Sigmoid colon (tissue), 7 donors: ENCODE results near the gene MS4A5. TPM values are rescaled to one million over a fixed set of nuclear protein-coding genes. Genes with fewer than 3 reads are reported as not detected.

Source experiments
- DNase-seq: peaks from one replicate; pipeline ENCODE4 v3.0.0-alpha.2; 2019
- H3K27ac ChIP-seq, 4 donors: fragments of 200-600 bp; sonication (generic); one replicate each; pipeline ENCODE4 v1.5.1; 2016 to 2019; ENCODE audit warnings: mild to moderate bottlenecking in 1 of 4
- H3K27me3 ChIP-seq, 3 donors: fragments of 200-600 bp; sonication (generic); one replicate each; pipeline ENCODE4 v1.5.1; 2019; ENCODE audit warnings: mild to moderate bottlenecking in 1 of 3
- H3K36me3 ChIP-seq, 4 donors: fragments of 200-600 bp; sonication (generic); one replicate each; pipeline ENCODE4 v1.5.1; 2016 to 2019
- H3K4me1 ChIP-seq, 4 donors: fragments of 200-600 bp; sonication (generic); one replicate each; pipeline ENCODE4 v1.5.1; 2017 to 2019
- H3K4me3 ChIP-seq, 4 donors: fragments of 200-600 bp; sonication (generic); one replicate each; pipeline ENCODE4 v1.5.1; 2017 to 2019; ENCODE audit warnings: mild to moderate bottlenecking in 2 of 4, moderate library complexity in 1 of 4
- H3K9me3 ChIP-seq, 4 donors: fragments of 200-600 bp in 3 of 4; sonication (generic) in 3 of 4; one replicate each; pipeline versions ENCODE4 v1.5.1 to v1.6.1; 2013 to 2019
- CTCF ChIP-seq, 4 experiments: fragments of 450-650 bp in 3 of 4; fragments of 200-600 bp in 1 of 4; IDR thresholded peaks; one replicate each; pipeline ENCODE4 v1.5.1; 2016 to 2019; ENCODE audit warnings: antibody characterized with exemption in 4 of 4, mild to moderate bottlenecking in 3 of 4, moderate library complexity in 2 of 4
- EP300 ChIP-seq, 4 donors: sonication (generic); formaldehyde crosslinking; IDR thresholded peaks; one replicate each; pipeline ENCODE4 v1.6.1; 2017; ENCODE audit warnings: antibody characterized with exemption in 4 of 4
- POLR2A ChIP-seq, 2 donors: fragments of 450-650 bp; IDR thresholded peaks; one replicate each; pipeline ENCODE4 v1.6.1; 2016; ENCODE audit warnings: antibody characterized with exemption in 2 of 2, mild to moderate bottlenecking in 2 of 2, moderate library complexity in 2 of 2
- POLR2AphosphoS5 ChIP-seq, 4 donors: sonication (generic); formaldehyde crosslinking; IDR thresholded peaks; one replicate each; pipeline ENCODE4 v1.6.1; 2017; ENCODE audit warnings: antibody characterized with exemption in 4 of 4
- WGBS, 2 donors: extraction: QIAGEN DNeasy Blood & Tissue Kit; methylation state at CpG; one replicate each; pipeline ENCODE4 v1.1.7; 2013; 5-methylcytosine and 5-hydroxymethylcytosine counted together
- intact Hi-C: fragments of 100-400 bp; cut with DNase I; formaldehyde crosslinking; loops from one replicate; pipeline ENCODE4 v1.15.1; 2023
- polyA plus RNA-seq, 3 donors: library from polyadenylated mRNA; stranded (reverse); fragments of 200-250 nt; gene quantifications; one replicate each; pipeline ENCODE4 v1.2.3, GENCODE V29; 2013
- total RNA-seq, 4 donors: library from RNA; depleted of rRNA; stranded (reverse); fragments of >200 nt; gene quantifications; one replicate each; pipeline ENCODE4 v1.1.0, GENCODE V29; 2016
- donor health status: healthy with polysubstance abuse.
- donor health status: Bipolar disorder and iron deficiency.
- donor health status: healthy.

The MS4A5 gene
- total and polyA plus RNA-seq, 7 donors, result not detected

GRCh38 chr11:60393016-60393415 is 36.4 kb upstream of the MS4A5 start:
- TF ChIP-seq POLR2AphosphoS5 (IDR thresholded peaks at IDR 0.05) (no peak), POLR2A (IDR thresholded peaks at IDR 0.05) (no peak), CTCF (IDR thresholded peaks at IDR 0.05) (no peak), EP300 (IDR thresholded peaks at IDR 0.05) (no peak)
- no peaks in the 10 kb centered on the region for H3K36me3 ChIP-seq
- 91 to 94% methylated on average over 5 of the region's 5 CpGs for WGBS, 2 donors
- H3K4me1 ChIP-seq, result no peaks in the 10 kb centered on the region
- DNase-seq, result no peak
- intact Hi-C loops, result no loop called here
- no peaks in the 10 kb centered on the region for H3K9me3 ChIP-seq
- no peak overlapping the region for H3K27ac ChIP-seq
- H3K4me3 ChIP-seq, result no peak overlapping the region
- no peaks in the 10 kb centered on the region for H3K27me3 ChIP-seq

GRCh38 chr11:60394666-60395380 is 34.5 kb upstream of the MS4A5 start:
- Histone ChIP-seq H3K9me3 (no peaks in the 10 kb centered on the region), H3K36me3 (no peaks in the 10 kb centered on the region), H3K27ac (no peak overlapping the region), H3K4me1 (no peaks in the 10 kb centered on the region), H3K27me3 (no peaks in the 10 kb centered on the region), H3K4me3 (no peak overlapping the region)
- DNase-seq, result no peak
- intact Hi-C loops, result no loop called here
- 68 to 88% methylated on average over 7 of the region's 7 CpGs for WGBS, 2 donors
- no peak for TF ChIP-seq EP300 (IDR thresholded peaks at IDR 0.05)
- no peak for TF ChIP-seq CTCF (IDR thresholded peaks at IDR 0.05)
- TF ChIP-seq POLR2AphosphoS5 (IDR thresholded peaks at IDR 0.05), result no peak

- DNase-seq, result no peak
- TF ChIP-seq EP300 (IDR thresholded peaks at IDR 0.05) (no peak), POLR2A (IDR thresholded peaks at IDR 0.05) (no peak), CTCF (IDR thresholded peaks at IDR 0.05) (no peak), POLR2AphosphoS5 (IDR thresholded peaks at IDR 0.05) (no peak)
- H3K27me3 ChIP-seq, result no peaks in the 10 kb centered on the region
- H3K9me3 ChIP-seq, result no peaks in the 10 kb centered on the region
- WGBS, 2 donors, result 42 to 70% methylated on average over 3 of the region's 3 CpGs
- H3K27ac ChIP-seq, result no peak within 1 kb of the TSS
- H3K4me1 ChIP-seq, result no peaks in the 10 kb centered on the region
- H3K36me3 ChIP-seq, result no peaks in the 10 kb centered on the region
- intact Hi-C loops, result no loop called here
- no peak within 1 kb of the TSS for H3K4me3 ChIP-seq
These were observed 33.0 kb upstream of the MS4A5 start, which contains the start of gene MS4A14 for GRCh38 chr11:60396382-60396781. TSS of gene MS4A14 (plus strand) at chr11:60396459. CDS start at chr11:60396579, 120 bp downstream.

GRCh38 chr11:60396799-60397198 is 32.6 kb upstream of the MS4A5 start:
- no peaks in the 10 kb centered on the region for H3K27me3 ChIP-seq
- H3K9me3 ChIP-seq, result no peaks in the 10 kb centered on the region
- no peaks in the 10 kb centered on the region for H3K36me3 ChIP-seq
- H3K27ac ChIP-seq, result no peak overlapping the region
- intact Hi-C loops, result no loop called here
- no peak overlapping the region for H3K4me3 ChIP-seq
- H3K4me1 ChIP-seq, result no peaks in the 10 kb centered on the region
- WGBS, 2 donors, result 7 to 9% methylated on average over 1 of the region's 1 CpG
- TF ChIP-seq EP300 (IDR thresholded peaks at IDR 0.05), result no peak
- no peak for TF ChIP-seq POLR2A (IDR thresholded peaks at IDR 0.05)
- TF ChIP-seq CTCF (IDR thresholded peaks at IDR 0.05), result no peak
- TF ChIP-seq POLR2AphosphoS5 (IDR thresholded peaks at IDR 0.05), result no peak
- no peak for DNase-seq

- 16 to 30% methylated on average over 2 of the region's 2 CpGs for WGBS, 2 donors
- H3K27ac ChIP-seq, result no peak overlapping the region
- no peaks in the 10 kb centered on the region for H3K27me3 ChIP-seq
- intact Hi-C loops, result no loop called here
- no peaks in the 10 kb centered on the region for H3K4me1 ChIP-seq
- H3K36me3 ChIP-seq, result no peaks in the 10 kb centered on the region
- TF ChIP-seq POLR2AphosphoS5 (IDR thresholded peaks at IDR 0.05), result no peak
- TF ChIP-seq CTCF (IDR thresholded peaks at IDR 0.05), result no peak
- no peak for TF ChIP-seq POLR2A (IDR thresholded peaks at IDR 0.05)
- TF ChIP-seq EP300 (IDR thresholded peaks at IDR 0.05), result no peak
- no peak overlapping the region for H3K4me3 ChIP-seq
- H3K9me3 ChIP-seq, result no peaks in the 10 kb centered on the region
- DNase-seq, result no peak
These were observed 9.4 kb upstream of the MS4A5 start for GRCh38 chr11:60420015-60420414.
